Astrocyte of the cerebellum (primary cell): Measurements from ENCODE around the gene HMX1.

Source experiments
- DNase-seq: peaks from one replicate; pipeline ENCODE4 v3.0.0-alpha.2; 2011; ENCODE audit warnings: low read depth
- H3K4me3 ChIP-seq: 2 replicates; pipeline ENCODE4 v1.5.1; 2011; ENCODE audit warnings: mild to moderate bottlenecking, low read depth, low read length, moderate library complexity
- in situ Hi-C: cut with HindIII; loops from 2 replicates; pipeline ENCODE4 v1.10.0; 2017; ENCODE audit warnings: low sequenced_read_pairs
- TF ChIP-seq, protein P1 (sequence below): IDR thresholded peaks from 2 replicates; pipeline ENCODE4 v1.5.1; 2012; ENCODE audit warnings: low read length, low read depth, moderate library complexity, mild to moderate bottlenecking; ENCODE audit errors: missing control alignments

HMX1 gene

DNA sequence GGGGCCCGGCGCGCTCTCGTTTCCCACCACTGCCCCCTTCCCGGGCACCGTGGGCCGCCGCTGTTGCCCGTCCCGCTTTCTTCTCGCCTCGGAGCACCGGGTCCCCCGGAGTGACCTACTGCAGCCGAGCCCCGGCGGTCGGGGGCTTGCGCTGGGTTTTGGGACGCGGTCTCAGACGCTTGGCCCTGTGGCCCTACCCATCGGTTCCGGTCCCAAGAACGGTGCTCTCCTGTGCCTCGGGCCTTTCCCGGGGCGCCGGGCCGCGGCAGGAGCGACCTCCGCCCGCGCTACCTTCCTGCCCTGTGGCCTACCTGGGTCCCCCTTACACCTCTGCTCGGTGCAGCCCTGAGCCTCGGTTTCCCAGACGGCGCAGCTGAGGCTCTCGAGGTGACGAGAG, 21.6 kb upstream of the HMX1 start:
- no peak overlapping the region for H3K4me3 ChIP-seq
- in situ Hi-C loops: no loop called here
- TF ChIP-seq, protein P1, sequence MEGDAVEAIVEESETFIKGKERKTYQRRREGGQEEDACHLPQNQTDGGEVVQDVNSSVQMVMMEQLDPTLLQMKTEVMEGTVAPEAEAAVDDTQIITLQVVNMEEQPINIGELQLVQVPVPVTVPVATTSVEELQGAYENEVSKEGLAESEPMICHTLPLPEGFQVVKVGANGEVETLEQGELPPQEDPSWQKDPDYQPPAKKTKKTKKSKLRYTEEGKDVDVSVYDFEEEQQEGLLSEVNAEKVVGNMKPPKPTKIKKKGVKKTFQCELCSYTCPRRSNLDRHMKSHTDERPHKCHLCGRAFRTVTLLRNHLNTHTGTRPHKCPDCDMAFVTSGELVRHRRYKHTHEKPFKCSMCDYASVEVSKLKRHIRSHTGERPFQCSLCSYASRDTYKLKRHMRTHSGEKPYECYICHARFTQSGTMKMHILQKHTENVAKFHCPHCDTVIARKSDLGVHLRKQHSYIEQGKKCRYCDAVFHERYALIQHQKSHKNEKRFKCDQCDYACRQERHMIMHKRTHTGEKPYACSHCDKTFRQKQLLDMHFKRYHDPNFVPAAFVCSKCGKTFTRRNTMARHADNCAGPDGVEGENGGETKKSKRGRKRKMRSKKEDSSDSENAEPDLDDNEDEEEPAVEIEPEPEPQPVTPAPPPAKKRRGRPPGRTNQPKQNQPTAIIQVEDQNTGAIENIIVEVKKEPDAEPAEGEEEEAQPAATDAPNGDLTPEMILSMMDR: no peak
- DNase-seq: no peak

DNA sequence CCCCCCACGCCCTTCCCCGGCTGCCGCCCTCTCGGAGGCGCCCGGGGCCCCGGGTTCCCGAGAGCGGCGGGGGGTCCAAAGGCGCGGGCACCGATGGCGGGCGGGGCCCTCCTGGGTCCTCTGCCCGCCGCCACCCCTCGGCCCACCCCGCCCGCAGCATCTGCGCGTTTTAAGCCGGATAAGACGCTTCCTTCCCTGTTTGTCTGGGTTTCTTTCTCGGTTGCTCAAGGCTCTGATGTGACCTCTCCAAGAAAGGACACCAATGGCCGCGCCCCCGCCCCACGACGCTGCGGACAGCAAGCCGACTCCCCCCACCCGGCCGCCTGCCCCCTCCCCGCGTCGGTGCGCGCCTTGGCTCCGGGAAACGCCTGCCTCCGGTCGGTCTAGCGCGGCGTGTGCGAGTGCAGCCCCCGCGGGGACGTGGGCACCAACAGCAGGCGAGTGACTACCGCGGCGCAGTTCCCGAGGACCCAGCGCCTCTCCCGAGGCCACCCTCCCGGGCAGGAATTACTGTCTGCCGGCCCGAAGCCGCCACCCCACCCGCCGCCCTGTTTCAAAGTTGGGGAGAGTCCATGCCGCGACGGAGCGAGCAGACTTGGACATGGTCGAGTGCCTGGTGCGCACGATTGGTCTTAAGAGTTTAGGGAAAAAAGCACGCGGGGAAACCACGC, 21.1 kb upstream of the HMX1 start:
- no peak overlapping the region for H3K4me3 ChIP-seq
- TF ChIP-seq, protein P1: no peak
- no peak for DNase-seq
- in situ Hi-C loops: no loop called here

DNA sequence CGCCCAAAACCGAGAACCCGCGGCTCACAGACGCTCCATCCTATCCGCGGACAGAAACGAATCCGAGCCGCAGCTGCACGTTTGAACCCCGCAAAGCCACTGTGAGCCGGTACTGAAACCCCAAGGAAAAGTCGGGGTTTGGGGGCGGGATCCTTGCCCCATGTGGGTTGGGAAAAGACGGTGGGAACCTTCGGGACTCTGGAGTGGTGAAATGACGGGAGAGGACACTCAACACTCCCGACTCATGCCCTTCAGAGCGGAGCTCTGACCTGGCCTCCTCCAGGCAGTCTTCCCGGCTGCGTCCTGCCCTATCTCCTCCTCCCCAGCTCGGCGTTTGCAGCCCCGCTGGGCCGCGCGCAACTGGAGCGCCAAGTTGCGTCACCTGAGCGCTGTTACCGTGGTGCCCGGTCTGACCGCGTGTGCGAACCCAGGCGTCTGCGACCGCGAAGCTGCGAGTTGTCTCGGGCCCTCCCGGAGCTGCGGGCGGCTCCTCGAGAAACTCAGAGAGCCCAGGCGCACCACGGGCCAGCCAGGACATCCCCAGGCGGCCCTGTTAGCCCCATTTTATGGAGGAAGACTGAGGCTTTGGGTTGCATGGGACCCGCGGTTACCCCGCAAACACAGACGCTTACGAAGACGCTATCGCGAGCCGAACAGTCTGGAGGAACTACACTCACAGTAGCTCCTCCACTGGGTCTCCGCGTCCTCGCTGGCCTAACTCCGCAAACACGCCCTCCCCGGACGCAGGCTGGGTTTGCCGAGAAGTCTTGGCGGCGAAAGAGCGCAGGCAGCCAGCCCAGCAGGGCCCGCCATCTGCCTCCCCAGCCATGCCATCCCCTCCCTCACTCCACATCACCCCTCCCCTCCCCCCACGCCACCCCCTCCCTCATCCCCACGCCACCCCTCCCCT, 20.3 kb upstream of the HMX1 start:
- H3K4me3 ChIP-seq: no peak overlapping the region
- TF ChIP-seq, protein P1: no peak
- in situ Hi-C loops: no loop called here
- no peak for DNase-seq

DNA sequence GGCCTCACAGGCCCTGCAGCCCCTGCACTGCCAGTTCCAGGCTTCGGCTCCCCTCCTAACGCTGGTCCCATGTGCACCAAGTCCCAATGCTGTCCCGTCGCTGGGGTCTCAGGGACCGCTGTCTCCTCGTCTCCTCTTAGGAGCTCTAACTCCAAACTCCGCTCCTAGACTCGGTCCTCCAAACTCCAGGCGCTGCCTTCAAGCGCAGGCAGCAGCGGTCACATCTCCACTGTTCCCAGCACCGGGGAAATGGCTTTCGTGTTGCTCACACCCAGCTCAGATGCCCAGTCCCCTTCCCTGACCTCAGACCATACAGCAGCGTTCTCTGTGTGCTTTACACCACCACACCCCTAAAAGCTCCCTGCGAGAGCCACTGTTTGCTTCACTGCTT, 19.6 kb upstream of the HMX1 start:
- no peak overlapping the region for H3K4me3 ChIP-seq
- DNase-seq: no peak
- TF ChIP-seq, protein P1: no peak
- in situ Hi-C loops: no loop called here

DNA sequence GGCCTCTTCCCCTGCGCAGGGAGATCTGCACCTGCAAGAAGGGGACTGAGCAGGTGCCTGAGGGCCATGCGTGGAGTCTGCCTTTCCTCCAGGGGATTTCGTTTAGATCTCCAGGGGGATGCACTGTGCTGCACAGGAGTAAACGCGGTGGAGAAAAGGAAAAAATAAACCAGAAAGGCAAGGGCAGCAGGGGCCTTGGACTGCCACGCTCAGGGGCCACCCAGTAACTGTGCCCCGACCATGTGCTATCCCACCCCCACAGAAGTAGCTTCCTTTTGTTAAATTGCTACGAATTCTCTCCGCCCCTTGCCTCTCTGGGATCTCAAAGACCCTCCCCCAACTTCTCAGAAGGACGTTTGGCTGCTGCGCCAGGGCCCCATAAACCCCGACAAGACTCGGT, 17.2 kb upstream of the HMX1 start:
- TF ChIP-seq, protein P1: no peak
- DNase-seq: no peak
- no peak overlapping the region for H3K4me3 ChIP-seq
- in situ Hi-C loops: no loop called here

DNA sequence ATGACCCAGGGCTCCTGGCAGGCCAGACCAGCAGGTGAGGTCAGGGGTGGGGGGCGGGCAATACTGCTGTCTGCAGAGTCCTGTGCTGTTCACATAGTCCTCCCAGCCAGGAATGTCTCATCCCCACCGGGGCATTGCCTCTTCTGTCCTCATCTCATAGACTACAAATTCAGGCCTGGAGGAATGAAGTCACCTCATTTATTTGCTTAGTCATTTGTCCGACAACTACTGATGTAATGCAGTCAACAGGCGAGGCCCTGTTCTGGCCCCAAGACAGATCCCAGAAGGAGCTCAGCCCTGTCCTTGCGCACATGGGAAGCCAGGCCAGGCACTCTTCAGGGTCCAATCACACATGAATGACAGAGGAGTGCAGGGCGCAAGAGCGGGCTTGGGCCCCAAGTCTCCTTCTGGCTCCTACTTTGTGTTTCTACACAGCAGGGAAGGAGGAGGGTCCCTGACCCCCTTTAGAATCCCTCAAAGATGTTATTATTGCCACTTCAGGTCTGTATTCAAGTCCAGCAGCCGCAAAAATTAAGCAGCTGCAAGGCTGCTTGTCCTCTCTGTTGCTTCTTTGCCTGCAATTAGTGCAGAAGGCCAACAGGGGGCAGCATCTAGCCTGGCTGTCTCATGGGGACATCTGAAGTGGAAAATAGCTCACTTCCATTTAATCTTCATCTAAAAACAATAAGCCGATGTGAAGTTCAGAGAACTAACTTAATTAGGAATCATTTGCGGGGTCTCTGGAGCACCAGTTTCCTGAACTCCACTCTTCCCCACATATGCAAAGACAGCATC, 15.2 kb upstream of the HMX1 start:
- DNase-seq: no peak
- TF ChIP-seq, protein P1: no peak
- in situ Hi-C loops: no loop called here
- no peak overlapping the region for H3K4me3 ChIP-seq
